Esophagus muscularis mucosa (tissue), 4 donors: ENCODE results near the gene SNX12. TPM values are rescaled to one million over a fixed set of nuclear protein-coding genes. Genes with fewer than 3 reads are reported as not detected.

Experiments used
- DNase-seq: peaks from one replicate; pipeline ENCODE4 v3.0.0-alpha.2; 2017; ENCODE audit errors: extremely low spot score
- H3K27ac ChIP-seq, 4 donors: fragments of 200-600 bp; sonication (generic); replicated peaks in 1 of 4; 1 replicate in 3 of 4; 2 replicates in 1 of 4; pipeline ENCODE4 v1.5.1; 2016 to 2019; ENCODE audit warnings: mild to moderate bottlenecking in 1 of 4
- H3K27me3 ChIP-seq, 4 donors: fragments of 200-600 bp; sonication (generic); one replicate each; pipeline versions ENCODE4 v1.5.1 to v1.6.0; 2016 to 2019
- H3K36me3 ChIP-seq, 4 donors: fragments of 200-600 bp; sonication (generic); one replicate each; pipeline ENCODE4 v1.5.1; 2016 to 2019
- H3K4me1 ChIP-seq, 4 donors: fragments of 200-600 bp; sonication (generic); one replicate each; pipeline ENCODE4 v1.5.1; 2016 to 2019
- H3K4me3 ChIP-seq, 4 donors: fragments of 200-600 bp; sonication (generic); 1 replicate in 2 of 4; 2 replicates in 2 of 4; pipeline ENCODE4 v1.5.1; 2016 to 2019; ENCODE audit warnings: mild to moderate bottlenecking in 4 of 4, moderate library complexity in 1 of 4
- H3K9me3 ChIP-seq, 4 donors: fragments of 200-600 bp; sonication (generic); 1 replicate in 3 of 4; 2 replicates in 1 of 4; pipeline ENCODE4 v1.5.1; 2016 to 2019
- EP300 ChIP-seq: sonication (generic); formaldehyde crosslinking; IDR thresholded peaks from one replicate; pipeline ENCODE4 v1.6.1; 2017; ENCODE audit warnings: antibody characterized with exemption
- POLR2A ChIP-seq: fragments of 450-650 bp; IDR thresholded peaks from one replicate; pipeline ENCODE4 v1.6.1; 2017; ENCODE audit warnings: antibody characterized with exemption, moderate library complexity, mild to moderate bottlenecking, low read depth
- POLR2AphosphoS5 ChIP-seq, 2 donors: sonication (generic); formaldehyde crosslinking; IDR thresholded peaks; one replicate each; pipeline ENCODE4 v1.6.1; 2017; ENCODE audit warnings: antibody characterized with exemption in 2 of 2
- WGBS: methylation state at CpG from one replicate; pipeline ENCODE4 v1.1.5; 2018; 5-methylcytosine and 5-hydroxymethylcytosine counted together
- intact Hi-C: fragments of 100-400 bp; cut with DNase I; formaldehyde crosslinking; loops from one replicate; pipeline ENCODE4 v1.15.1; 2023
- total RNA-seq, 4 donors: library from RNA; depleted of rRNA; stranded (reverse); fragments of >200 nt; gene quantifications; one replicate each; pipeline versions ENCODE4 v1.1.0 to v1.2.1, GENCODE V29; 2016
- TF ChIP-seq, protein P1 (sequence below), 3 experiments: fragments of 200-600 bp in 2 of 3; fragments of 450-650 bp in 1 of 3; sonication (generic) in 2 of 3; IDR thresholded peaks; one replicate each; pipeline ENCODE4 v1.5.1; 2017 to 2019; ENCODE audit warnings: antibody characterized with exemption in 3 of 3, mild to moderate bottlenecking in 2 of 3, moderate library complexity in 1 of 3

The SNX12 gene
- total RNA-seq, 4 donors from 2014 or later, result 41.9 to 85.1 (median 64.8) TPM

DNA sequence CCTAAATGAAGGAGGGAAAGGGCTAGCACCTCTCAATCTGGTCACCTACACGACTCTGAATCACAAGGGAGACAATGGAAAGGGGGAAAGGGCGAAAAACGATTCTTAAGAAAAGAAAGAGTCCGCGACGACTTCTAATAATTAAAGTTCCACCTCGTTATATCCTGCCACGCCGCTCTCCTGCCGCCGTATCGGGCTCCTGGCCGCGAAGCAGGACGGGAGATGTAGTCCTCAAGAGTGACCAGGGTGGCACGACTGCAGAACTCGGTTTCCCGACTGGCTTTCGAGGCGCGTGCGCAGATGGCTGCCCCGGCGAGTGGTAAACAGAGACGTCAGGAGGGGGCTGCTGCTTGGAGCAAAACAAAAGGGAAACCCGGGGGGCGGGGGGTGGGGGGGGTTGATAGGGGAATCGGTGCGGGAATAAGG lies 27.4 kb upstream of the SNX12 start, which contains the start of gene FOXO4:
Gene FOXO4 (plus strand): TSS at position 297 of the 426 bp plus-strand sequence. CDS start 678 bp downstream, outside the sequence.
- Histone ChIP-seq H3K4me3 (peak within 1 kb of the TSS; percentile 60 to 70 (median 62)), H3K27ac (peak within 1 kb of the TSS; percentile 75 to 82 (median 78)), H3K4me1 (peaks cover 8 to 39% (median 30%) of the 10 kb centered on the region in 4 donors), H3K27me3 (no peaks in the 10 kb centered on the region), H3K36me3 (no peaks in the 10 kb centered on the region), H3K9me3 (no peaks in the 10 kb centered on the region)
- TF ChIP-seq POLR2A (no peak), POLR2AphosphoS5 (IDR thresholded peaks at IDR 0.05) (peak; percentile 63 to 71)
- peak; percentile 95 for DNase-seq
- intact Hi-C loops, result no loop called here
- WGBS, result 16% methylated on average over 21 of the region's 29 CpGs

DNA sequence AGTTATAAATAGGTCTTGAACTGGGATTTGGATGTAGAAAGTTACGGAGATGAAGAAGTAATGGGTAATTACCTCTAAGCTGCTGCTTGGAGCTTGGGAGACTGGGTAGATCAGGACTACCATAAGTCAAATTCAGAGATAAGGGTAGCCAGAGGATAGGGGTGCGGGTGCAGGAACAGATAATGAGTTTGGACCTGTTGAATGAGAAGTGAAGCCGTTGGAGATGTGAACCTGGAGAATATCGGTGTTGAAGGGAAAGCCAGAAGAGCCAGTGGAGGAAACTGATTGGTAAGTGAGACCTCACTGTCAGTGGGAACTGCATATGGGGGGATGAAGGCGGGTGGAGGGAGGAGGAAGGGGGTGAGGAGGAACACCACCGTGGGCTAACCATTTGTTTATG lies 26.9 kb upstream of the SNX12 start:
- Histone ChIP-seq H3K27ac (peak overlapping the region in 1 of 4 donors; percentile 78), H3K27me3 (no peaks in the 10 kb centered on the region), H3K4me3 (peak overlapping the region; percentile 60 to 70 (median 62)), H3K9me3 (no peaks in the 10 kb centered on the region), H3K36me3 (no peaks in the 10 kb centered on the region), H3K4me1 (peaks cover 8 to 39% (median 30%) of the 10 kb centered on the region in 4 donors)
- no peak for DNase-seq
- 31% methylated on average over 6 of the region's 6 CpGs for WGBS
- TF ChIP-seq, protein P1, sequence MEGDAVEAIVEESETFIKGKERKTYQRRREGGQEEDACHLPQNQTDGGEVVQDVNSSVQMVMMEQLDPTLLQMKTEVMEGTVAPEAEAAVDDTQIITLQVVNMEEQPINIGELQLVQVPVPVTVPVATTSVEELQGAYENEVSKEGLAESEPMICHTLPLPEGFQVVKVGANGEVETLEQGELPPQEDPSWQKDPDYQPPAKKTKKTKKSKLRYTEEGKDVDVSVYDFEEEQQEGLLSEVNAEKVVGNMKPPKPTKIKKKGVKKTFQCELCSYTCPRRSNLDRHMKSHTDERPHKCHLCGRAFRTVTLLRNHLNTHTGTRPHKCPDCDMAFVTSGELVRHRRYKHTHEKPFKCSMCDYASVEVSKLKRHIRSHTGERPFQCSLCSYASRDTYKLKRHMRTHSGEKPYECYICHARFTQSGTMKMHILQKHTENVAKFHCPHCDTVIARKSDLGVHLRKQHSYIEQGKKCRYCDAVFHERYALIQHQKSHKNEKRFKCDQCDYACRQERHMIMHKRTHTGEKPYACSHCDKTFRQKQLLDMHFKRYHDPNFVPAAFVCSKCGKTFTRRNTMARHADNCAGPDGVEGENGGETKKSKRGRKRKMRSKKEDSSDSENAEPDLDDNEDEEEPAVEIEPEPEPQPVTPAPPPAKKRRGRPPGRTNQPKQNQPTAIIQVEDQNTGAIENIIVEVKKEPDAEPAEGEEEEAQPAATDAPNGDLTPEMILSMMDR (IDR thresholded peaks at IDR 0.05), result no peak
- TF ChIP-seq POLR2A (no peak), POLR2AphosphoS5 (IDR thresholded peaks at IDR 0.05) (no peak), EP300 (no peak)
- intact Hi-C loops, result no loop called here

DNA sequence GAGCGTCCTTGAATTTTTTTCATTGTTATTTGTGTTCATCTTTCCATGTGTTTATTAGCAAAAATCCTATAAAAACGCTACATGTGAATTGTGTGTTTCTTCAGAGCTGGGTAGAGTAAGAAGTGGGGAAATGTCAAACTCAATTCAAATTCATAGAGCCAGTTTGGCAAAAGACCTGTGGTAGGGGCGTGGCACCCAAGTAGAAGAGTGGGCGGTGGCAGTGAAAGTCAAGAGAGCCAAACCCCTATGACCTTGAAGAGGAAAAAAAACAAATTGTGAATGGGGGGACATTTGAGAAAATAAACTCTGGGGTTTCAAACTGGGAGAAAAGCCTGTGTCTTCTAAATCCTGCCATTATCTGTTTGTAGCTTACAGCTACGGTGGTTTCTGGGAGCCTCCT lies 23.1 kb upstream of the SNX12 start:
- TF ChIP-seq POLR2A (no peak), POLR2AphosphoS5 (IDR thresholded peaks at IDR 0.05) (no peak), EP300 (no peak)
- TF ChIP-seq, protein P1 (IDR thresholded peaks at IDR 0.05), result no peak
- H3K4me3 ChIP-seq, result no peak overlapping the region
- DNase-seq, result no peak
- no peak overlapping the region for H3K27ac ChIP-seq
- 65% methylated on average over 5 of the region's 5 CpGs for WGBS
- intact Hi-C loops, result no loop called here
- H3K4me1 ChIP-seq, result peaks cover 0 to 8% (median 4%) of the 10 kb centered on the region in 4 donors
- H3K27me3 ChIP-seq, result no peaks in the 10 kb centered on the region
- H3K9me3 ChIP-seq, result no peaks in the 10 kb centered on the region
- no peaks in the 10 kb centered on the region for H3K36me3 ChIP-seq

DNA sequence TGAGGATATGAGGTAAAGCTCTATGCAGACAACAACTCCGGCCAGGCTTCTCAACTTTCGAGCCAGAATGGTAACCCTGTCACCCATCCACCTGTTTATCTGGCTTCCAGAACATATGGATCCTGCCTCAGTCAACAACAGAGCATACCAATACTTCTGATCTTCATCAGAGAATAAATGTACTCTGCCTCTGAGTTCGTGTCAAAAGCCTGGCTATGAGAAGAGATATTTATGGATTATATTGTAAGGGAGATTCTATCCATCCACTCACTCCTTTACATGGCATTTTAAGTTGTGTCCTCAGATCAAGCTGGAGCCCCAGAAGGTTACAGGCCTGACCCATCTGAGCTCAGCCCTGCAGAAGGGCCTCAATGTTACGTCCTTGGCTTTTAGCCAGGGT lies 17.8 kb upstream of the SNX12 start:
- Histone ChIP-seq H3K4me1 (peaks cover 0 to 4% (median 0%) of the 10 kb centered on the region in 4 donors), H3K27ac (no peak overlapping the region), H3K27me3 (peaks cover 0 to 3% (median 0%) of the 10 kb centered on the region in 4 donors), H3K36me3 (no peaks in the 10 kb centered on the region), H3K4me3 (no peak overlapping the region), H3K9me3 (no peaks in the 10 kb centered on the region)
- intact Hi-C loops, result no loop called here
- WGBS, result 60% methylated on average over 4 of the region's 4 CpGs
- no peak for DNase-seq
- no peak for TF ChIP-seq POLR2AphosphoS5 (IDR thresholded peaks at IDR 0.05)
- no peak for TF ChIP-seq POLR2A
- TF ChIP-seq, protein P1 (IDR thresholded peaks at IDR 0.05), result no peak
- no peak for TF ChIP-seq EP300

DNA sequence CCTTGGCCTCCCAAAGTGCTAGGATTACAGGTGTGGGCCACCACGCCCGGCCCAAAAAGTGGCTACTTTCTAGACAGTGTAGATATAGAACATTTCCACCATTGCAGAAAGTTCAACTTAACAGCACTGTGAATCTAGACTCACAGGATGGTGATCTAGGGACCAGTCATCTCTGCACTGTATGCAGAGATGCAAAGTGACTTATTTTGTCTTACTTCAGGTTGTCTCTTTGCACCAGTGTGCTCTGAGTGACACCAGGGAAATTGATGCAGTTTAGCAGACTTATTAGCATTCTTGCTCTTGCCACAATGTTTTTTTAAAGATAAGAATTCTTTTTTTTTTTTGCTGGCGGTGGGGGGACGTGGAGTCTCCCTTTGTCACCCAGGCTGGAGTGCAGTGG lies 14.7 kb upstream of the SNX12 start:
- TF ChIP-seq, protein P1 (IDR thresholded peaks at IDR 0.05), result no peak
- no peak for TF ChIP-seq POLR2A
- no peak for TF ChIP-seq EP300
- no peak for TF ChIP-seq POLR2AphosphoS5 (IDR thresholded peaks at IDR 0.05)
- Histone ChIP-seq H3K9me3 (no peaks in the 10 kb centered on the region), H3K27me3 (peaks cover 0 to 3% (median 0%) of the 10 kb centered on the region in 4 donors), H3K4me1 (peaks cover 0 to 4% (median 0%) of the 10 kb centered on the region in 4 donors), H3K27ac (no peak overlapping the region), H3K36me3 (no peaks in the 10 kb centered on the region), H3K4me3 (no peak overlapping the region)
- WGBS, result 75% methylated on average over 4 of the region's 4 CpGs
- intact Hi-C loops, result no loop called here
- DNase-seq, result no peak
